ENCODE data around the gene CADM3.

The CADM3 gene

DNA sequence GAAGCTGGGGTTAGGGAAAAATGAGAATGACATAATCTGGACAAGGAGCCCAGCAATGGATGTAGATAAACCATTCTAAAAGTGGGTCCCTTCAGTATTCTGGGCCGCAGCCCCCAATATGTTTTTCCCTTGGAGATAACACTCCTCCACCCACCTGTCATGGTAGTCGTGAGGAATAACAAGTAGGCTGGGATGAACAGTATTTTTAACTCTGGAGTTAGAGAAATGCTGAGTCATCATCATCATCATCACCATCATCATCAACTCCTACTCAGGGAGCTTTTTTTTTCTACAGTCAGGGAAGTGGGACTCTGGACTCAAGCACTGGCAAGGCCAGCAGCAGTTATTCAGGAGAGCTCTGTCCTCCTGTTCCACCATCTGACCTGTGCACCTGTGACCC, 12.8 kb downstream of the CADM3 start:
- TF ChIP-seq, protein P1, sequence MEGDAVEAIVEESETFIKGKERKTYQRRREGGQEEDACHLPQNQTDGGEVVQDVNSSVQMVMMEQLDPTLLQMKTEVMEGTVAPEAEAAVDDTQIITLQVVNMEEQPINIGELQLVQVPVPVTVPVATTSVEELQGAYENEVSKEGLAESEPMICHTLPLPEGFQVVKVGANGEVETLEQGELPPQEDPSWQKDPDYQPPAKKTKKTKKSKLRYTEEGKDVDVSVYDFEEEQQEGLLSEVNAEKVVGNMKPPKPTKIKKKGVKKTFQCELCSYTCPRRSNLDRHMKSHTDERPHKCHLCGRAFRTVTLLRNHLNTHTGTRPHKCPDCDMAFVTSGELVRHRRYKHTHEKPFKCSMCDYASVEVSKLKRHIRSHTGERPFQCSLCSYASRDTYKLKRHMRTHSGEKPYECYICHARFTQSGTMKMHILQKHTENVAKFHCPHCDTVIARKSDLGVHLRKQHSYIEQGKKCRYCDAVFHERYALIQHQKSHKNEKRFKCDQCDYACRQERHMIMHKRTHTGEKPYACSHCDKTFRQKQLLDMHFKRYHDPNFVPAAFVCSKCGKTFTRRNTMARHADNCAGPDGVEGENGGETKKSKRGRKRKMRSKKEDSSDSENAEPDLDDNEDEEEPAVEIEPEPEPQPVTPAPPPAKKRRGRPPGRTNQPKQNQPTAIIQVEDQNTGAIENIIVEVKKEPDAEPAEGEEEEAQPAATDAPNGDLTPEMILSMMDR (IDR thresholded peaks at IDR 0.05; ENCODE audit: insufficient read depth, low read length, poor library complexity, severe bottlenecking) = no peak
- TF ChIP-seq EZH2phosphoT487 (conservative IDR thresholded peaks at IDR 0.05; ENCODE audit: low read length) = no peak
- H3K79me2 ChIP-seq (ENCODE audit: insufficient read depth, low read length) = no peaks in the 10 kb centered on the region

DNA sequence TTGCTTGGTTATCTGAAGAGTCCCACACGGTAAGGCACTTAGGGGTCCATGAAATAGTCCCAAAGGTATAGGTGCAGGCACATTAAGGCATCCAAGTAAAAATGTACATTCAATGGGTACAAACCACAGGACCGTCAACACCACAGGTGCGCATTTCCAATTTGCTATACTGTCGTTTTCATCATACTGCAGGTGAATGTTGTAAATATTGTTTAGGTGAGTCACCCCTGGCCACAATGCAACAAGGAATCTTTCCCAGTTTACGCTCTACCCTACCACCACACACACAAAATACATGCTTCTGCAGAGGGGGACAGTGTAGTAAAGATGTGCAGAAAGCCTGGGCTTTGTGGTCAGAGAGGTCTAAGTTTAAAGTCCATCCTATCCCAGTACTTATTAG, 13.7 kb downstream of the CADM3 start:
- TF ChIP-seq, protein P1 (IDR thresholded peaks at IDR 0.05; ENCODE audit: insufficient read depth, low read length, poor library complexity, severe bottlenecking) = no peak
- no peak for TF ChIP-seq EZH2phosphoT487 (conservative IDR thresholded peaks at IDR 0.05; ENCODE audit: low read length)
- H2AFZ ChIP-seq (ENCODE audit: low read depth, low read length, severe bottlenecking) = no peak overlapping the region
- no peak overlapping the region for H3K4me2 ChIP-seq (ENCODE audit: low read depth, low read length, poor library complexity, severe bottlenecking)
- no peaks in the 10 kb centered on the region for H3K36me3 ChIP-seq (ENCODE audit: low read length)
- H3K27ac ChIP-seq (ENCODE audit: low read depth, low read length) = no peak overlapping the region
- no peaks in the 10 kb centered on the region for H3K79me2 ChIP-seq (ENCODE audit: insufficient read depth, low read length)
- H3K4me3 ChIP-seq (ENCODE audit: insufficient read depth, low read length, poor library complexity, severe bottlenecking) = no peak overlapping the region
- no peaks in the 10 kb centered on the region for H3K9me3 ChIP-seq (ENCODE audit: insufficient read depth, low read length)
- H4K20me1 ChIP-seq (ENCODE audit: low read depth, low read length) = no peaks in the 10 kb centered on the region
- H3K9me2 ChIP-seq (replicated peaks; ENCODE audit: insufficient read depth, low read length) = no peaks in the 10 kb centered on the region
- H3F3A ChIP-seq (ENCODE audit: insufficient read depth) = no peaks in the 10 kb centered on the region
- H3K9ac ChIP-seq (ENCODE audit: low read length) = no peak overlapping the region
- no peaks in the 10 kb centered on the region for H3K27me3 ChIP-seq (ENCODE audit: low read length)

More for the DNA sequence above, 12.8 kb downstream of the CADM3 start:
- no peak overlapping the region for H3K9ac ChIP-seq (ENCODE audit: low read length)
- H3K27me3 ChIP-seq (ENCODE audit: low read length) = no peaks in the 10 kb centered on the region
- H3F3A ChIP-seq (ENCODE audit: insufficient read depth) = no peaks in the 10 kb centered on the region
- H3K9me3 ChIP-seq (ENCODE audit: insufficient read depth, low read length) = no peaks in the 10 kb centered on the region
- no peak overlapping the region for H2AFZ ChIP-seq (ENCODE audit: low read depth, low read length, severe bottlenecking)
- H3K36me3 ChIP-seq (ENCODE audit: low read length) = no peaks in the 10 kb centered on the region
- no peaks in the 10 kb centered on the region for H4K20me1 ChIP-seq (ENCODE audit: low read depth, low read length)
- no peak overlapping the region for H3K4me2 ChIP-seq (ENCODE audit: low read depth, low read length, poor library complexity, severe bottlenecking)
- H3K9me2 ChIP-seq (replicated peaks; ENCODE audit: insufficient read depth, low read length) = no peaks in the 10 kb centered on the region
- no peak overlapping the region for H3K4me3 ChIP-seq (ENCODE audit: insufficient read depth, low read length, poor library complexity, severe bottlenecking)
- H3K27ac ChIP-seq (ENCODE audit: low read depth, low read length) = no peak overlapping the region

- Histone ChIP-seq H3K9ac (ENCODE audit: low read length) (no peak overlapping the region), H3K9me2 (replicated peaks; ENCODE audit: insufficient read depth, low read length) (no peaks in the 10 kb centered on the region), H4K20me1 (ENCODE audit: low read depth, low read length) (no peaks in the 10 kb centered on the region), H2AFZ (ENCODE audit: low read depth, low read length, severe bottlenecking) (no peak overlapping the region), H3K27ac (ENCODE audit: low read depth, low read length) (no peak overlapping the region), H3K79me2 (ENCODE audit: insufficient read depth, low read length) (no peaks in the 10 kb centered on the region), H3K9me3 (ENCODE audit: insufficient read depth, low read length) (no peaks in the 10 kb centered on the region), H3K27me3 (ENCODE audit: low read length) (no peaks in the 10 kb centered on the region), H3F3A (ENCODE audit: insufficient read depth) (no peaks in the 10 kb centered on the region), H3K4me2 (ENCODE audit: low read depth, low read length, poor library complexity, severe bottlenecking) (no peak overlapping the region), H3K36me3 (ENCODE audit: low read length) (no peaks in the 10 kb centered on the region), H3K4me3 (ENCODE audit: insufficient read depth, low read length, poor library complexity, severe bottlenecking) (no peak overlapping the region)
- TF ChIP-seq EZH2phosphoT487 (conservative IDR thresholded peaks at IDR 0.05; ENCODE audit: low read length) = no peak
- TF ChIP-seq, protein P1 (IDR thresholded peaks at IDR 0.05; ENCODE audit: insufficient read depth, low read length, poor library complexity, severe bottlenecking) = no peak
Observed at GRCh38 chr1:159187033-159187432, 15.6 kb downstream of the CADM3 start.
